ENCODE data around the gene RIOK2.
"Not testable (repeated sequence)": the region's sequence is repeated elsewhere in the genome, so short reads cannot be mapped to it uniquely, and the experiment has no call there.

Gene RIOK2

GRCh38 chr5:97183100-97183929 lies at the start of gene RIOK2:
TSS of gene RIOK2 (minus strand) at chr5:97183247. CDS start at chr5:97183191, 56 bp downstream.
- DNase-seq: peak; percentile 95

- DNase-seq: no peak
These were observed 48.1 kb upstream of the RIOK2 start for GRCh38 chr5:97231025-97231636.

GRCh38 chr5:97229688-97230285 lies 46.7 kb upstream of the RIOK2 start:
- no peak for DNase-seq

DNA sequence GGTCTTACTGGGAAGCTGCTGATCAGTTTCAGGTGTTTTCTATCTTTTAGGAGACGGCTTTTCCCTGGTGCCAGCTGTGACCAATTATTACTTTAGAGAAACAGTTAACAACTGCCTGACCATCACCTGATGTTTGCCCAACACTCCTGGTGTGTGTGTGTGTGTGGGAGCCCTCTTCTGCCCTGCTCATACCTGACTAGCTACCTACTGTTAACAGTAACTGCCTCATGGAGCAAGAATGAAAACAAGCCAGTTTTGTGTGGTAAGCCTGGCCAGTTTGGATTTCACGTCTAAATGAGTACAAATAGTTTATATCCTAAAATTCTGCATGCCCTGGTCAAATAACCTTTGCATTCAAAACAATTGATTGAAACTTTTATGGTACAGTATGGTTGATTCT lies 46.1 kb upstream of the RIOK2 start:
- DNase-seq: no peak

- DNase-seq: no peak
These were observed 42.2 kb upstream of the RIOK2 start for GRCh38 chr5:97225222-97225621.

DNA sequence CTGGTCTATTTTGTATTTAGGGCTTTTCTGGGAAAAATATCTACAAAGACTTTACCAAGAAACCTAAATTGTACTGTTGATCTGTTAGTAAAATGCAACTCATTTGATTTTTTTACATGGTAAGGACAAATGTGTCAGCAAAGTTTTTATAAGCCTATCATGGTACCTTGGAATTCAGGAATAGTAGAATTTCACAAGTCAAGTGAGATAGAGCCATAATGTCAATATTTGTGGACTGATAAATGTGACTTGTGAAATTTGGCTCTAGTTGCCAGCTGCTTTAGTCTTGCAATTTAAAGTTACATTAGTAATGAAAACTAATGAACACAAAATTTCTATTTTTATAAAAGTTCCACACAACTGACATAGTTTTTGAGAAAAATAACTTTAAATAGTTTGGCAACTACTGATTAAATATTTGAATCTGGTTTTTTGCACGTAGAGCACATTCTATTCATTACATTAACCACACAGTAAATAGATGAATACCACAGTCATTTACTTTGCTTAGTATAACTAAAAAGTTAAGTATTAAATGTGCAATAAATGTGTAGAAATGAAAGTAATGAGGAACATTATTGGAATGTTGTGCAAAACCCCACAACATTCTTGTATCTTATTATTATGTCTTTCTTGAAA lies 41.2 kb upstream of the RIOK2 start:
- no peak for DNase-seq

- no peak for DNase-seq
These were observed 40.5 kb upstream of the RIOK2 start for GRCh38 chr5:97223596-97223995.

- no peak for DNase-seq
These were observed 26.3 kb upstream of the RIOK2 start for GRCh38 chr5:97209343-97209742.

DNA sequence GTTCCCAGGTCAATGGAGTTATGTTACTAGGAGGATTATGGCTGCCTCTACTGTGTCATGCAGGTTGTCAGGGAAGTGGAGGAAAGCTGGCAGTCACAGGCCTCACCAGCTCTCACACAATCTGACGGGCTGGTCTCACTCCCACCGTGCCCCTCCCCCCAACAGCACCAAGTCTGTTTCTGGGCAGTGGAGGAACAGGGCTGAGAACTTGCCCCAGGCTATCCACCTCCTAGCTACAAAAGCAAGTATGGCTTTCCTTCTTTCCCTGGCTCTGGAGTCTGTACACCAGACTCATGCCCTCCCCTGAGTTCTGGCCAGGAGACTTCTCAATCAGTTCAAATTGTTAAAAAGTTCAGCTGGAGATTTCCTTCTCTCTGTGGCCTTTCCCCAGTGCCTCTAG lies 25.7 kb upstream of the RIOK2 start:
- no peak for DNase-seq

DNA sequence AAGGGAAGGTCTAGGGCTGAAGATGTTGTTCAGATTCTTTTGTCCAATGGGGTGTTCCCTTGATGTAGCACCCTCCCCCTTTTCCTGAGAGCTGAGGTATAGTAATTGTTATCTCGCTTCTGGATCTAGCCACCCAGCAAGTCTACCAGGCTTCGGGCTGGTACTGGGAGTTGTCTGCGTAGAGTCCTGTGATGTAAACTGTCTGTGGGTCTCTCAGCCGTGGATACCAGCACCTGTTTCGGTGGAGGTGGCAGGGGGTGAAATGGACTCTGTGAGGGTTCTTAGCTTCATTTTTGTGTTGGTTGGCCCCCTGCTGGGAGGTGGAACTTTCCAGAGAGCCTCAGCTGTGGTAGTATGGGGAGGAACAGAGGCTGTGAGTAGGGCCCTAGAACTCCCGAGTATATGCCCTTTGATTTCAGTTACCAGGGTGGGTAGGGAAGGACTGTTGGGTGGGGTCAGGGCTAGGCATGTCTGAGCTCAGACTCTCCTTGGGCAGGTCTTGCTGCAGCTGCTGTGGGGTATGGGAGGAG lies 25.2 kb upstream of the RIOK2 start:
- no peak for DNase-seq

- DNase-seq: no peak
These were observed 11.3 kb upstream of the RIOK2 start for GRCh38 chr5:97194366-97194765.

- DNase-seq: no peak
These were observed 10.3 kb upstream of the RIOK2 start for GRCh38 chr5:97193355-97193688.

- no peak for DNase-seq
These were observed 9.7 kb upstream of the RIOK2 start for GRCh38 chr5:97192580-97193354.

DNA sequence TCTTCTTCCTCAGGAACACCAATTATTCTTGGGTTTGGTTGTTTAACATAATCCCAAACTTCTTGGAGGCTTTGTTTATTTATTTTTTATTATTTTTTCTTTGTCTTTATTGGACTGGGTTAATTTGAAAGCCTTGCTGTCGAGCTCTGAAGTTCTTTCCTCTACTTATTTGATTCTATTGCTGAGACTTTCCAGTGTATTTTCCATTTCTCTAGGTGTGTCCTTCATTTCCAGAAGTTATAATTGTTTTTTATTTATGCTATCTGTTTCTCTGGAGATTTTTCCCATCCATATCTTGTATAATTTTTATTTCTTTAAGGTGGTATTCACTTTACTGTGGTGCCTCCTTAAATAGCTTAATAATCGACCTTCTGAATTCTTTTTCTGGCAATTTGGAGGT lies 8.8 kb upstream of the RIOK2 start:
- no peak for DNase-seq

DNA sequence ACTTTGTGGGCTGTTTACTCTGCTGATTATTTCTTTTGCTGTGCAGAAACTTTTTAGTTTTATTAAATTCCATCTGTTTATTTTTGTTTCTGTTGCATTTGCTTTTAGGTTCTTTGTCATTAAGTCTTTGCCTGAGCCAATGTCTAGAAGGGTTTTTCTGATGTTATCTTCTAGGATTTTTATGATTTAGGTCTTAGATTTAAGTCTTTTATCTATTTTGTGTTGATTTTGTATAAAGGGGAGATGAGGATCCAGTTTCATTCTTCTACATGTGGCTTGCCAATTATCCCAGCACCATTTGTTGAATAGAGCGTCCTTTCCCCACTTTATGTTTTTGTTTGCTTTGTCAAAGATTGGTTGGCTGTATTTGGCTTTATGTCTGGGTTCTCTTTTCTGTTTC lies 6.5 kb upstream of the RIOK2 start:
- not testable (repeated sequence) for DNase-seq

GRCh38 chr5:97183930-97184213 lies 825 bp upstream of the RIOK2 start:
- no peak for DNase-seq

DNA sequence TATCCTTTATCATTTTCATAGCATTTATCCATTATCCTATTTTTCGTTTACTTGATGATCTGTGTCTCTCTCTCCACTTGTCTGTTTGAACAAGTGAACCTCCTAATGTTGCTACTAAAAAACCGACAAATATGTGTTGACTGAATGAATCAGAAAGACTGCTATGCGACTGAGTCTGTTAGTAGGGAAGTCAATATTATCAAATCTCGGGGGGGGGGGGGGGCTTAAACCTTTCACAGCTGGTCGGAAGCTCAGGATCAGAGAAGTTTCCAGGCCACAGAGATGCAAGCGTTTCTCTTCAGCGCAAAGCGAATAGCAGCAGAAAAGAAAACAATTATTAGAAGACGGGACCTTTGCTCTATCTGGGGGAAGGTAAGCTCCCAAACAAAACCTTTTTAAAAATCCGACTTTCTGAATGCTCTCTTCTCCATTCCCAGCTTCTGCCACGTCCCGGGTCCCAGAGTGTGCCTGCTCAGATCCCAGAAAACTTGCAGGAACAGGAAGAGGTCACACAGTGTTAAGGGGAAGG lies 412 bp downstream of the RIOK2 start:
- no peak for DNase-seq

GRCh38 chr5:97181856-97182545 lies 1.0 kb downstream of the RIOK2 start:
- DNase-seq: no peak

GRCh38 chr5:97179457-97179856 lies 3.6 kb downstream of the RIOK2 start:
- DNase-seq: not testable (repeated sequence)

- no peak for DNase-seq
These were observed 10.8 kb downstream of the RIOK2 start for GRCh38 chr5:97172227-97172626.

- no peak for DNase-seq
These were observed 11.3 kb downstream of the RIOK2 start for GRCh38 chr5:97171703-97172102.

DNA sequence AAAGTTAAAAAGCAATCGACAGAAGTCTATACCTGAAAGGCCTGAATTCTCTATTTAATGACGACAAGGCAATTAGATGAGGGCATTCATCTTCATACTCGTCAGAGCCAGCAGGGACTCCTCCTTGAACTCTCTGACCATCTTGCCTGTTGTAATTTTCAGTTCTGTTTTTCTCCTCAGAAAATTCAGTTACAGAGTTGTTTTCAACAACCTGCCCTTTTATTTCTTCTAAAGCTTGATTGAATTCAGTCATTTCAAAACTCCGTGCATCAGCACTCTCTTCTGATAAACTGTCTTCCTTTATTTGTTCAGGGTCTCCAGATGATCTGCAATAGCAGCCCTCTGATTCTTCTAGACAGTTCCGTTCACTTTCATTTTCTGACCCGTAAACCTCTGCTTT lies 15.6 kb downstream of the RIOK2 start:
- no peak for DNase-seq

Data from stimulated activated CD8-positive, alpha-beta memory T cell treated with anti-CD3 and anti-CD28 coated beads, Interleukin-4, amount 100 ng/mL, for 48 hours (primary cell).